ENCODE data around the gene ETHE1.

- TF ChIP-seq POLR2AphosphoS5 (IDR thresholded peaks at IDR 0.05) (no peak), CTCF (IDR thresholded peaks at IDR 0.05) (no peak), POLR2A (IDR thresholded peaks at IDR 0.05; ENCODE audit: low read depth) (no peak), EP300 (IDR thresholded peaks at IDR 0.05) (no peak)
These were observed 18.3 kb upstream of the ETHE1 start for GRCh38 chr19:43545276-43545675.
